Effector memory CD4-positive, alpha-beta T cell (primary cell): ENCODE data around the gene PSMA6.

Experiments
- DNase-seq, 3 donors: peaks; one replicate each; pipeline ENCODE4 v3.0.0-alpha.2; 2020
- H3K27ac ChIP-seq: 2 replicates; pipeline ENCODE4 v1.7.0; 2013; ENCODE audit warnings: mild to moderate bottlenecking, low read length, moderate library complexity; ENCODE audit not compliant: insufficient read depth, poor library complexity, severe bottlenecking
- H3K27me3 ChIP-seq: replicated peaks from 2 replicates; pipeline ENCODE4 v1.7.0; 2013; ENCODE audit warnings: mild to moderate bottlenecking, low read length; ENCODE audit not compliant: insufficient read depth, control insufficient read depth, poor library complexity, severe bottlenecking
- H3K36me3 ChIP-seq: 2 replicates; pipeline ENCODE4 v1.7.0; 2013; ENCODE audit warnings: mild to moderate bottlenecking, low read length, moderate library complexity; ENCODE audit not compliant: control insufficient read depth, insufficient read depth
- H3K4me1 ChIP-seq: 2 replicates; pipeline ENCODE4 v1.7.0; 2013; ENCODE audit warnings: low read length, mild to moderate bottlenecking; ENCODE audit not compliant: control insufficient read depth, insufficient read depth, poor library complexity, severe bottlenecking
- H3K4me3 ChIP-seq: 2 replicates; pipeline ENCODE4 v1.7.0; 2013; ENCODE audit warnings: low read length, low read depth, mild to moderate bottlenecking; ENCODE audit not compliant: insufficient read depth, poor library complexity, severe bottlenecking
- H3K9me3 ChIP-seq: 2 replicates; pipeline ENCODE4 v1.7.0; 2013; ENCODE audit warnings: mild to moderate bottlenecking, low read length, moderate library complexity; ENCODE audit not compliant: control insufficient read depth

Gene PSMA6

DNA sequence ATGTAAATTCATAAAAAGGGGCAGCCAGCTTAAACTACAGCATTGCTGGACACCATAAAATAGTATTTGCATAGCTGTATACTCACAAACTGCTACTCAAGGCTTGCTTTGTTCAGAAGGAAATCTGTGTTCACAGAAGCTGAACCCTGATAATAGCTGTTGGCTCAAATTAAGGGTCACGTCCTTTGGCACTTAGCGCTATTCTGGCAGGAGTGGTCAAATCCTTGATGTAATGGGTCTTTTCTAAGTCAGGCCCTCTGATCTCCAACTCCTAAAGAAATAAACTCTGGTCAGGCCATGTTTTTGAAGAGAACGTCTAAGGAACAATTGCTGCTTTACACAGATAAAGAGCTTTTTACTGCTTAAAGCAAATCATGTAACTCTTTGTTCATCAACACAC is 12.8 kb upstream of the PSMA6 start:
- no peaks in the 10 kb centered on the region for H3K4me1 ChIP-seq

DNA sequence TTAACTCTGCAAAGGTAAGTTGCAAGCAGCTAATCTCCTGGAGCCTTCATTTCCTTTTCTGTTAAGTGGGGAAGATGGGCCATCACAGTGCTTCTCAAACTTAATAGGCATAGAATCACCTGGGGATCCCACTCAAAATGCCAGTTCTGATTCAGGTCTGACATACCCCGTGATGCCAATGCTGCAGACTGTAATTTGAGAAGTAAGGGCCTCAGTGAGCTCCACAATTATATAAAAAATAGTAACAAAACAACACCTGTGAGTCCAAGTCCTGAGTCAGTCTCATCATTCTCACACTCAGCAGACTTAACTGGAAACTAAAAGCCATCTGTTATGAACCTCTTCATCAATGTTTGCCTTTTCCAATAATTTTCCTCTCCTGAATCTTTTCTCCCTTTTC is 10.8 kb upstream of the PSMA6 start:
- H3K9me3 ChIP-seq, result no peaks in the 10 kb centered on the region
- H3K36me3 ChIP-seq, result peaks cover 3% of the 10 kb centered on the region
- peaks cover 8% of the 10 kb centered on the region for H3K4me1 ChIP-seq
- DNase-seq, result no peak
- H3K27me3 ChIP-seq, result no peaks in the 10 kb centered on the region
- H3K27ac ChIP-seq, result no peak overlapping the region
- H3K4me3 ChIP-seq, result no peak overlapping the region

More for the DNA sequence above, 12.8 kb upstream of the PSMA6 start:
- Histone ChIP-seq H3K27ac (no peak overlapping the region), H3K27me3 (no peaks in the 10 kb centered on the region), H3K36me3 (peaks cover 4% of the 10 kb centered on the region), H3K9me3 (no peaks in the 10 kb centered on the region), H3K4me3 (no peak overlapping the region)
- DNase-seq, result no peak

DNA sequence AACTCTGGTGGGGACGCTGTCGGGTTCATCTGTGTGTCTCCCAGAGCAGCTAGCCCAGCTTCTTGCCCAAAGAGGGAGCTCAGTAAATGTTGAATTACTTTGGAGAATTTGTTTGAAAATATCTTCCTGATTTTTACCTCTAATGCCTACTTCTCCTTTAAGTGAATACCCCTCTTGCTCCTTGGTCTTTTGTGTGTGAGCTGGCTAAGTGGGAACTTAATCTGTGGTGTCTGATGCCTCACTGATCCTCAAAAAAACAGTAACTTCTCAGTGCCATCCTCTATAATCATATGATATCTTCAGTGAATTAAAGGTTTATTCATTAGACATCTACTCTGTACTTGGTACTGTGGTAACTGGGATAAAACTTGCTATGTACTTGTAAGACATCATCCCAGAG is 7.7 kb upstream of the PSMA6 start:
- Histone ChIP-seq H3K27ac (no peak overlapping the region), H3K27me3 (no peaks in the 10 kb centered on the region), H3K4me3 (no peak overlapping the region), H3K4me1 (peaks cover 11% of the 10 kb centered on the region), H3K9me3 (no peaks in the 10 kb centered on the region), H3K36me3 (peaks cover 3% of the 10 kb centered on the region)
- DNase-seq, result no peak

DNA sequence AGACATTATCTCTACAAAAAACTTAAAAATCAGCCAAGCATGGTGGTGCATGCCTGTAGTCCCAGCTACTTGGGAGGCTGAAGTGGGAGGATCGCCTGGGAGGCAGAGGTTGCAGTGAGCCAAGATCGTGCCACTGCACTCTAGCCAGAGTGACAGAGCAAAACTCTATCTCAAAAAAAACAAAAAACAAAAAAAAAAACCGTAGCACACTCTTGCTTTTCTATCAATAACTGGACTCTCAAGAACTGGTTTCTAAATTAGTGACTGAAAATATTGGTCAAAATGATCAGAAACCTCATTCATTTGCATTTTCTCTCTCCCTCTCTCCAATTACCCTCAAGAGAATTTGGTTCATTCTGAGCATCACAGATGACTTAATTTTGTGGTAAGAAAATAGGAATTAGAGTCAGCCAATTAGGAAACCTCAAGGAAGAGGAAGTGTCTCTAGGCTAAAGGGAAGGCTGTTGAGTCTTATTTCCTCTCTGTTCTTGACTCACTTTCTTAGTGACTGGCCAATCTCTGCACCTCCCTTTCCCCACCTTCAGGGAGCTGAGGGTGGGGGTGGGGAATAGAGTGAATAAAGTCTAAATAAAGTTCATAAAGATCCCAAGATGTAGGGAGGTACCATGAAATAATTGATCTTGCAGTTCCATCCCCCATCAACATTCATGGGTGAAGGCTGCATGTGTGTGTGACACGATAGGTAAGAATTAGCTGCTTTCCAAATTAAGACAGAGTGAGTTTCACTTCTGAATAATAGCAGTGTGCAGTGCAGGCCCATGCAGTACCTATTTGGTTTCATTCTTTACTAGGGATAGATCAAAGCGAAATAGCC is 6.8 kb upstream of the PSMA6 start:
- no peak for DNase-seq

DNA sequence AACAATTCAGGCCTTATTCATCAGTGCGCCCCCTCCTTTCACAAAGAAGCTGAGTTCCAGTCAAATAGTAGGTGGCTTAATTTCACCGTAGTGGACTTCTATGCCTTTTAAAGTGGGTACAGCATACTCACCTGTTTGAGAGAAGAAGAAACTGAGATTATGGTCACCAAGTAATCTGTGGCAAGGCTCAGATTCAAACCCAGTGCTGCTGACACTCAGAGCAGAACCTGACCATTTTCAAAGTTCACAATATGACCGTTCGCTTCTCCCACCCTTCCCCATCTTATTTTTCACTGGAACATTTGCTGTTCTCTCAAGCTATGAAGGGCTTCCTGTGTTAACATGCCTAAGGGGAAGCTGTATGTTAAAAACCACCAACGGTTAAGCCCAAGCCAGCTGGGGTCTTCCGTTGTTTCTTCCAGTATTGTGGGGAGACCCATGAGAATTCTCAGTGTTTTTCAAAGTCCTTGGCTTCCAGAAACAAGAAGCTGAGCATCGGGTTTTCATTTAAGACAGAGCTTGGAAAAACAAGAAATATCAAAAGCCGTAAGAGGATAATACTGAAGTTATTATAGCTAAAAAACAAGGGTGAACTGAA is 6.1 kb upstream of the PSMA6 start:
- Histone ChIP-seq H3K4me1 (peaks cover 11% of the 10 kb centered on the region), H3K4me3 (no peak overlapping the region), H3K36me3 (peaks cover 3% of the 10 kb centered on the region), H3K9me3 (no peaks in the 10 kb centered on the region), H3K27me3 (no peaks in the 10 kb centered on the region), H3K27ac (peak overlapping the region; percentile 24)
- DNase-seq, result no peak

More for the DNA sequence above, 6.8 kb upstream of the PSMA6 start:
- Histone ChIP-seq H3K4me1 (peaks cover 11% of the 10 kb centered on the region), H3K4me3 (no peak overlapping the region), H3K36me3 (peaks cover 3% of the 10 kb centered on the region), H3K9me3 (no peaks in the 10 kb centered on the region), H3K27me3 (no peaks in the 10 kb centered on the region), H3K27ac (peak overlapping the region; percentile 24)

DNA sequence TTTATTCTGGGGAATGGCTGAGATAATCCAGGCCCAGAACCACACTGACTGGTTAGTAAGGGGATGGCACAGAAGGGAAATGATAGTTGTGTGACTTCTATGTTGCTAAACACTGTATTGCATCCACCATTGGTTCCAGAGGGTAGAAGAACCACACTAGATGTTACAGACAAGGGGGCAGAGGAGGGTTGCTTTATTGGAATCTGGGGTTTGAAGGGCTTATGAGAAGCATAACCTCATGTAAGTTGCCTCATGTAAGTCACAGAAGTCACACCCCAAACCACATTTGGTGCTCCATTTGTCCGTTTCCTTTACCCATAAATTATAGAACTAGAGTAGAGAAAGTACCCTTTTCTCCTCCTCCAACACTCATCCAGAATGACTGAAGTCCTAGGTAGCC is 5.5 kb upstream of the PSMA6 start:
- peaks cover 15% of the 10 kb centered on the region for H3K4me1 ChIP-seq
- no peak overlapping the region for H3K27ac ChIP-seq
- no peaks in the 10 kb centered on the region for H3K27me3 ChIP-seq
- peaks cover 3% of the 10 kb centered on the region for H3K36me3 ChIP-seq
- H3K4me3 ChIP-seq, result no peak overlapping the region
- no peak for DNase-seq
- H3K9me3 ChIP-seq, result no peaks in the 10 kb centered on the region

DNA sequence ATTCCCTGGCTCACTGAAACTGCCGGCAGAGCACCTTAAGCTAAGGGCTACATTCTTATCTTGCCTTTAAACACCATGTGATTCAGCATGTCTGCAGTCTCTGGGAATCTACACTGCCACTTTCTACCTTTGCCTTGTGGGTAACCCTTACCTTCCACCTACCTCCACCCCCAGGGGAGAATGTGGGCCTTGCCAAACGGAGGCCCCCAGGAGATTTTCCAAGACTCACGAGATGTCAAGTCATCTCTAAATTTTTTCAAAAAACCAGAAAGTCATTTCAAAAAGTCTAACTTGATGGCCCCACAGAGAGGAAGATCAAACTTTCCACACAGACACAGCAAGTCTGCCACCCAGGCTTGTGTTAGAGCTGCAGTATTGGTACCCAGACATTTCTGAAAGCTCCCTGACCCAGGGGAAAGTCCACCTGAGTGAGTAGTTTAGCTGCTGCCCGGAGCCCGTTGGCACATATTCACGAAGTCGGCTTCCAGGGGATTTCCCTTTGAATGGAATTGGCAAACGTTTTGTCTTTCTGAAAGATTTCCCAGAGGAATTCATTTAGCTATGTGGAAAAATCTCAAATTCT is 4.7 kb upstream of the PSMA6 start:
- Histone ChIP-seq H3K4me3 (no peak overlapping the region), H3K4me1 (peaks cover 16% of the 10 kb centered on the region), H3K36me3 (no peaks in the 10 kb centered on the region), H3K27ac (no peak overlapping the region), H3K27me3 (no peaks in the 10 kb centered on the region), H3K9me3 (no peaks in the 10 kb centered on the region)
- DNase-seq, result peak in 1 of 3 donors; percentile 11

DNA sequence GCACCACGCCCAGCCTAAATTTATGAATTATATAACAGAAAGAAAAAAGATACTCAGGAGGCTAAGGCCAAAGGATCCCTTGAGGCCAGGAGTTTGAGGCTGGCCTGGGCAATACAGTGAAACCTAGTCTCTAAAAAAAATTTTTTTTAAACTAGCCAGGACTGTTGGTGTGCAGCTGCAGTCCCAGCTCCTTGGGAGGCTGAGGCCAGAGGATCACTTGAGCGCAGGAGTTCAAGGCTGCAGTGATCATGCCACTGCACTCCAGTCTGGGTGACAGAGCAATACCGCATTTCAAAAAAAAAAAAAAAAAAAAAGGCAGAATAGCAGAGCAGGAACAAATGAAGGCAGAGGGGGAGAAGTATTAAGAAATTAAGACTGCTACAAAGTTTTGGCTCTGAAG is 2.6 kb upstream of the PSMA6 start:
- Histone ChIP-seq H3K4me1 (peaks cover 23% of the 10 kb centered on the region), H3K36me3 (no peaks in the 10 kb centered on the region)

DNA sequence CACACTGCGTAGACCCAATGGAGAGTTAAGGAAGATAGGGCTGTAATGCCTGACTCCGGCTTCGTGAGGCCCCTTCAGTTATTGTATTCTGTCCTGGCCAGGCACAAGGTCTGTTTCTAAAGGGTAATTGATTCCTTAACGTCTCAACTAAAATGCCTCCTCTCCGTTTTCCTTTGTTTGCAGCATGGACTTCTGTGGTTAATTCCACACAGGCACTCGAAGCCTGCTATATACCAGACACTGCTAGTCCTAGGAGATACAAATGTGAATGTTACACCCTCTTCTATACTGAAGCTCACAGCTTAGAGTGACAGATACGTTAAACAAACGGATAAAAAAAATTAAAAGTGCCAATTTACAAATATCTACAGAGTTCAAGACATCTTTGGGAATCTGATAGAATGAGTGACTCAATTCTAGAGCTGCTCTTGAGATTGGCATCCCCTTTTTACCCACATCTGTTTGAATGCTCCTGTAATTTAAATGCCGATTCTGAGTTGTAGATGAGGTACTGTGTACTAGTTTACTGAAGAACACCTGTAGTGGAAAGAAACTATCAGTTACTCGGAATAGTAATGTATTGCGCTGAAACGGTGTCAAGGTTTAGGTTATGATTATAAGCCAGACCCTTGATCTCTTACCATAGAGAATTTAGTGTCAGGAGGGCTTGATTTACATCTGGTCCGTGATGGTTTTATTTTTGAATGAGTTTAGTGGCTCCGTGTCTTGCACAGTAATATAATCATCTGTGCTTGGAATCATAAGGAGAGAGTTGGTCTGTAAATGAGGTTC is 784 bp downstream of the PSMA6 start:
- H3K4me3 ChIP-seq, result peak overlapping the region; percentile 73
- H3K4me1 ChIP-seq, result peaks cover 22% of the 10 kb centered on the region
- DNase-seq, result no peak
- H3K9me3 ChIP-seq, result no peaks in the 10 kb centered on the region
- H3K27me3 ChIP-seq, result no peaks in the 10 kb centered on the region
- peak overlapping the region; percentile 85 for H3K27ac ChIP-seq
- H3K36me3 ChIP-seq, result no peaks in the 10 kb centered on the region

More for the DNA sequence above, 2.6 kb upstream of the PSMA6 start:
- no peak for DNase-seq
- no peaks in the 10 kb centered on the region for H3K27me3 ChIP-seq
- H3K4me3 ChIP-seq, result no peak overlapping the region
- H3K27ac ChIP-seq, result no peak overlapping the region
- H3K9me3 ChIP-seq, result no peaks in the 10 kb centered on the region
